ENCODE results near the gene HTR4.
"Not testable (repeated sequence)": the region's sequence is repeated elsewhere in the genome, so short reads cannot be mapped to it uniquely, and the experiment has no call there.

HTR4 gene

DNA sequence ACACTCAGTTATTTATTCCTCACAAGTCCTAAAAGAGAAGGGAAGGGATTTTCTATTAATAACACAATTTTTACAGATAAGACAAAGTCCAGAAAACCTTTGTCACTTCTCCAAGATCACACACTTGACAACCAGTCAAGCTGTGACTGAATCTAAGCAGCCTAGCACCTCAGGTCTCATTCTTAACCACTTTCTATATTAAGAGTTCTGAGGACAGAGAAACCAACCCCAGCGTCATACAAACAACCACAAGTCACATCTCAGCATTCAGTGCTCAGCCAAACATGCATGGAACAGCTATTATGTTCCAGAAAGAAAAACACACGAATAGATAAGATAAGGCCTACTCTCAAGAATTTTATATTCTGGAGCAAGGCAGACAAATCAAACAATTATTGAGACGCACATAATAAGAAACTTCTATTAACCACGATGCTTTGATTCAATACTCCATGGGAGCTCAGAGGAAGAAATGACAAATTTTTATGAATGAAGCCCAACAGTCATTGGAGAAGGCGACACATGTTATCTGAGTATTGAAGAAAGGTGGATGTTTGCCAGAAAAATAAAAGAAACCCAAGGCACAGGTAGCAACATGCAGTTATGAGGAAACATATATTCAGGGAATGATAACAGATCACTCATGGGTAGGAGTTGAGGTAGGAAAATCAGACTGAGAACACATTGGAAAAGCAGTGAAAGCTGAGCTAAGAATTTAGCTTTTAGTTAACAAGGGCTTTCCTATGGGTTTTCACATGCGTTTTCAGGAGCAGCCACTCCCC lies 113.1 kb downstream of the HTR4 start:
- no peak overlapping the region for H3K4me3 ChIP-seq (replicated peaks; ENCODE audit: low read depth, low read length)
- DNase-seq (ENCODE audit: low read depth), result no peak
- TF ChIP-seq, protein P1, sequence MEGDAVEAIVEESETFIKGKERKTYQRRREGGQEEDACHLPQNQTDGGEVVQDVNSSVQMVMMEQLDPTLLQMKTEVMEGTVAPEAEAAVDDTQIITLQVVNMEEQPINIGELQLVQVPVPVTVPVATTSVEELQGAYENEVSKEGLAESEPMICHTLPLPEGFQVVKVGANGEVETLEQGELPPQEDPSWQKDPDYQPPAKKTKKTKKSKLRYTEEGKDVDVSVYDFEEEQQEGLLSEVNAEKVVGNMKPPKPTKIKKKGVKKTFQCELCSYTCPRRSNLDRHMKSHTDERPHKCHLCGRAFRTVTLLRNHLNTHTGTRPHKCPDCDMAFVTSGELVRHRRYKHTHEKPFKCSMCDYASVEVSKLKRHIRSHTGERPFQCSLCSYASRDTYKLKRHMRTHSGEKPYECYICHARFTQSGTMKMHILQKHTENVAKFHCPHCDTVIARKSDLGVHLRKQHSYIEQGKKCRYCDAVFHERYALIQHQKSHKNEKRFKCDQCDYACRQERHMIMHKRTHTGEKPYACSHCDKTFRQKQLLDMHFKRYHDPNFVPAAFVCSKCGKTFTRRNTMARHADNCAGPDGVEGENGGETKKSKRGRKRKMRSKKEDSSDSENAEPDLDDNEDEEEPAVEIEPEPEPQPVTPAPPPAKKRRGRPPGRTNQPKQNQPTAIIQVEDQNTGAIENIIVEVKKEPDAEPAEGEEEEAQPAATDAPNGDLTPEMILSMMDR (IDR thresholded peaks at IDR 0.05; ENCODE audit: low read length, missing control alignments), result no peak

DNA sequence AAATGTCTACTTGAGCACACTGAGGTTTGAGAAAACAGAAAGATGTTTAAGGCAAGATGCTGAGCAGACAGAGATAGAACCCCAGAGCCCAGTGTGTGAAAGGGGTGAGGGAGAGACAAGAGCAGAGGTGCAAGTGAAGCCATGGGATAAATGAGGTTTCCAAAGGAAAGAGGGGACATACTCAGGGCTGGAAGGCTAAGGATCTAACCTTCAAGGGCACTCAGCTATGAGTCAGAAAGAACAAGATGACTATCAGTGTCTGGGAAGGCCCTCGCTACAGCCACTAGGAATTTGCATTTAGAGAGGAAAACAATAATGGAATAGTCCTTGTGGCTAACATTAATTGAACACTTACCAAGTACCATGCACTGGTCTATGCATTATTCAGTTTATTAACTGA lies 113.7 kb downstream of the HTR4 start:
- H3K4me3 ChIP-seq (replicated peaks; ENCODE audit: low read depth, low read length), result no peak overlapping the region

DNA sequence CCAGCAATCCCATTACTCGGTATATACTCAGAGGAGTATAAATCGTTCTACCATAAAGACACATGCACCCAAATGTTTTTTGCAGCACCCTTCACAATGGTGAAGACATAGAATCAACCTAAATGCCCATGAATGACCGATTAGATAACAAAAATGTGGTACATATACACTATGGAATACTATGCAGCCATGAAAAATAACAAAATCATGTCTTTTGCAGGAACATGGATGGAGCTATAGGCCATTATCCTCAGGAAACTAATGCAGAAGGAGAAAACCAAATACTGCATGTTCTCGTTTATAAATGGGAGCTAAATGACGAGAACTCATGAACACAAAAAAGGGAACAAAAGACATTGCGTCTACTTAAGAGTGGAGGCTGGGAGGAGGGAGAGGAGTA lies 114.5 kb downstream of the HTR4 start:
- no peak for DNase-seq (ENCODE audit: low read depth)
- H3K4me3 ChIP-seq (replicated peaks; ENCODE audit: low read depth, low read length), result no peak overlapping the region
- TF ChIP-seq, protein P1 (IDR thresholded peaks at IDR 0.05; ENCODE audit: low read length, missing control alignments), result no peak

More for the DNA sequence above, 113.7 kb downstream of the HTR4 start:
- no peak for DNase-seq (ENCODE audit: low read depth)
- TF ChIP-seq, protein P1 (IDR thresholded peaks at IDR 0.05; ENCODE audit: low read length, missing control alignments), result no peak

DNA sequence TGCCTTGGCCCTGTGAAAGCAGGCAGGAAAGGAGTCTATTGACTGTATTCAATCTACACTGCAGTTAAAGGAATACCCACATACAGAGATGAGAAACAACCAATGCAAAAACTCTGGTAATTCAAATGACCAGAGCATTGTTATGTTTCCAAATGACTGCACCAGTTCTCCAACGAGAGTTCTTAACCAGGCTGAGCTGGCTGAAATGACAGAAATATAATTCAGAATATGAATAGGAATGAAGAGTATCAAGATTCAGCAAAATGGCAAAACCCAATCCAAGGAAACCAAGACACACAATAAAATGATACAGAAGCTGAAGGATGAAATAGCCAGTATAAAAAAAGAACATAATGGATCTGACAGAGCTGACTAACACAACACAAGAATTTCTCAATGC lies 119.1 kb downstream of the HTR4 start:
- TF ChIP-seq, protein P1 (IDR thresholded peaks at IDR 0.05; ENCODE audit: low read length, missing control alignments), result no peak
- no peak overlapping the region for H3K4me3 ChIP-seq (replicated peaks; ENCODE audit: low read depth, low read length)
- DNase-seq (ENCODE audit: low read depth), result no peak

DNA sequence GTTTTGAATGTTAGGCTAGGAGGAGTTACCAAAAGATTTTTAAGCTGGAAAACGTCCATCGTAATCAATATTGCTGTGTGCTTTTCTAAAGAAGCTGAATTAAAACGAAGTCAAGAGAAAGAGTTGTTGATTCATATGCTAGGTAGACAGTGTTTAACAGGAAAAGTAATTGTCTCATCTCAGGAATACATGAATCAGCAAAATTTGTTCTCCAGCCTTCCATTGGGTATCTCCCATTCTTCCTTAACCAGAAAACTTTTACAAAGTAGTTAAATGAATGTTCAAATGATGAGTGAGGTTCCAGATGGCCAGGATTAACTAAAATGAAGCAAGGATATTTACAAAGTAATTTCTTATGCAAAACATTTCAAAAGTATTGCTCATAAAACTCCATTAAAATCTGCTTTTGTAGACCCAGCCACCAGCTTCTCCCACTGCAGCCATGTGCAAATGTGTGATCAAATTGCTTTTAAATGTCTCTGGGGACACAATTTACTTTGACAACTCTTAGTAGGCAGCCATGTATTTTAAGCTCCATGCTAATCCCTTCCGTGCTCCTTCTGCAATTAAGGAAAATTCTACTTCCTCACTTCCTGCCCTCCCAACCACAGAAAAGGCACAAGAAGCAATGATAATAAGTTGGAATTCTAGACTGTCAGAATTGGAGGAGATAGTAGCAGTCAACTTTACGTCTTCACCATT lies 121.2 kb downstream of the HTR4 start:
- no peak overlapping the region for H3K4me3 ChIP-seq (replicated peaks; ENCODE audit: low read depth, low read length)
- TF ChIP-seq, protein P1 (IDR thresholded peaks at IDR 0.05; ENCODE audit: low read length, missing control alignments), result no peak
- DNase-seq (ENCODE audit: low read depth), result no peak

DNA sequence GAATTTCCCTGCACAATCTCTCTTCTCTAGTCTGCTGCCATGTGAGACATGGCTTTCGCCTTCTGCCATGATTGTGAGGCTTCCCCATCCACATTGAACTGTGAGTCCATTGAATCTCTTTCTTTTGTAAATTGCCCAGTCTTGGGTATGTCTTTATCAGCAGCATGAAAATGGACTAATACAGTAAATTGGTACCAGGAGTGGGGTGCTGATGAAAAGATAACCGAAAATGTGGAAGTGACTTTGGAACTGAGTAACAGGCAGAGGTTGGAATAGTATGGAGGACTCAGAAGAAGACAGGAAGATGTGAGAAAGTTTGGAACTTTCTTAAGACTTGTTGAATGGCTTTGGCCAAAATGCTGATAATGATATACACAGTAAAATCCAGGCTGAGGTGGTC lies 124.9 kb downstream of the HTR4 start:
- DNase-seq (ENCODE audit: low read depth), result not testable (repeated sequence)

DNA sequence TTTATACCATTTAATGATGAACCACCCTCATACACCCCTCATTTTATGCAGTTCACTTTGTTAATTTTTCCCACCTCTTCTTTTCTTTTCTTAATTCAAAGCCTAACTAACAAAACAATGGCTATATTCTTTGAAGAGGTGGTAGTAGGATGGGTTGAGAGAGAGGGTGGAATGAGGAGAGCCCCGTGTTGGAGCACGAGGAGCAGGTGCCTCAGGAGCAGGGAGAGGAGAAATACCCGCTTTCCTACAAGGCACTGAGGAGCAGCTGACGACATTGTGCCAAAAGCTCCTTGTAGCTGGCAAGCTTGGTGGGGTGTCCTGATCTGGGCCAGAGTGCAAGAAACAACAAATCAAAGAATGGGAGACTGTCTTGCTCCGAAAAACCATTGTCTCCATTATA lies 129.6 kb downstream of the HTR4 start:
- no peak for DNase-seq (ENCODE audit: low read depth)
- TF ChIP-seq, protein P1 (IDR thresholded peaks at IDR 0.05; ENCODE audit: low read length, missing control alignments), result no peak

More for the DNA sequence above, 124.9 kb downstream of the HTR4 start:
- H3K4me3 ChIP-seq (replicated peaks; ENCODE audit: low read depth, low read length), result not testable (repeated sequence)

More for the DNA sequence above, 129.6 kb downstream of the HTR4 start:
- H3K4me3 ChIP-seq (replicated peaks; ENCODE audit: low read depth, low read length), result no peak overlapping the region

All from fibroblast of pulmonary artery (primary cell).